HG02885 (cell line): ENCODE measurements around the gene GDA.
"Not testable (repeated sequence)": the region's sequence is repeated elsewhere in the genome, so short reads cannot be mapped to it uniquely, and the experiment has no call there.

Experiments
- ATAC-seq: cut with Tn5 transposase; IDR thresholded peaks from one replicate; pipeline ENCODE4 v1.9.1; 2021; ENCODE audit warnings: mild to moderate bottlenecking; ENCODE audit not compliant: unreplicated experiment, poor library complexity

GDA gene

GRCh38 chr9:72271613-72272478, 122.6 kb downstream of the GDA start:
- ATAC-seq, result peak; percentile 73

GRCh38 chr9:72274441-72274840, 125.2 kb downstream of the GDA start:
- ATAC-seq, result no peak

GRCh38 chr9:72274916-72275315, 125.7 kb downstream of the GDA start:
- no peak for ATAC-seq

GRCh38 chr9:72276429-72276828, 127.2 kb downstream of the GDA start:
- ATAC-seq, result no peak

GRCh38 chr9:72278959-72279358, 129.7 kb downstream of the GDA start:
- peak; percentile 76 for ATAC-seq

- peak; percentile 89 for ATAC-seq
These were observed 131.8 kb downstream of the GDA start for GRCh38 chr9:72280913-72281500.

GRCh38 chr9:72289401-72289800, 140.2 kb downstream of the GDA start:
- ATAC-seq, result no peak

GRCh38 chr9:72290311-72290710, 141.1 kb downstream of the GDA start:
- ATAC-seq, result no peak

GRCh38 chr9:72291576-72291975, 142.3 kb downstream of the GDA start:
- ATAC-seq, result not testable (repeated sequence)

- peak; percentile 71 for ATAC-seq
These were observed 143.0 kb downstream of the GDA start for GRCh38 chr9:72292256-72292682.

- ATAC-seq, result no peak
These were observed 143.8 kb downstream of the GDA start for GRCh38 chr9:72292874-72293607.

GRCh38 chr9:72294936-72295335, 145.7 kb downstream of the GDA start:
- ATAC-seq, result no peak

- no peak for ATAC-seq
These were observed 148.3 kb downstream of the GDA start for GRCh38 chr9:72297516-72297915.

GRCh38 chr9:72299017-72299603, 149.9 kb downstream of the GDA start:
- no peak for ATAC-seq

- ATAC-seq, result peak; percentile 38
These were observed 151.6 kb downstream of the GDA start for GRCh38 chr9:72300873-72301272.
